Nephron progenitor cell (in vitro differentiated cells): ENCODE data around the gene SPAG9.

ENCODE experiments used
- DNase-seq: peaks from one replicate; pipeline ENCODE4 v3.0.0; 2021
- H3K27ac Mint-ChIP-seq: 2 replicates; pipeline ENCODE4 v1.8.0; 2021; ENCODE audit warnings: mild to moderate bottlenecking, moderate library complexity, mixed read lengths
- H3K27me3 Mint-ChIP-seq: 2 replicates; pipeline ENCODE4 v1.8.0; 2021; ENCODE audit warnings: mild to moderate bottlenecking, low read depth, mixed read lengths; ENCODE audit not compliant: poor library complexity
- H3K36me3 Mint-ChIP-seq: 2 replicates; pipeline ENCODE4 v1.8.0; 2021; ENCODE audit warnings: low read depth, mixed read lengths
- H3K4me1 Mint-ChIP-seq: 2 replicates; pipeline ENCODE4 v1.8.0; 2021; ENCODE audit warnings: mixed read lengths
- H3K4me3 Mint-ChIP-seq: 2 replicates; pipeline ENCODE4 v1.8.0; 2021; ENCODE audit warnings: mild to moderate bottlenecking, moderate library complexity, mixed read lengths
- H3K9me3 Mint-ChIP-seq: 2 replicates; pipeline ENCODE4 v1.8.0; 2021; ENCODE audit warnings: mild to moderate bottlenecking, moderate library complexity, mixed read lengths
- TF ChIP-seq, protein P1 (sequence below): fragments of 200-600 bp; sonication (generic); IDR thresholded peaks from 2 replicates; pipeline ENCODE4 v1.5.0; 2021; ENCODE audit warnings: antibody characterized with exemption

The SPAG9 gene

DNA sequence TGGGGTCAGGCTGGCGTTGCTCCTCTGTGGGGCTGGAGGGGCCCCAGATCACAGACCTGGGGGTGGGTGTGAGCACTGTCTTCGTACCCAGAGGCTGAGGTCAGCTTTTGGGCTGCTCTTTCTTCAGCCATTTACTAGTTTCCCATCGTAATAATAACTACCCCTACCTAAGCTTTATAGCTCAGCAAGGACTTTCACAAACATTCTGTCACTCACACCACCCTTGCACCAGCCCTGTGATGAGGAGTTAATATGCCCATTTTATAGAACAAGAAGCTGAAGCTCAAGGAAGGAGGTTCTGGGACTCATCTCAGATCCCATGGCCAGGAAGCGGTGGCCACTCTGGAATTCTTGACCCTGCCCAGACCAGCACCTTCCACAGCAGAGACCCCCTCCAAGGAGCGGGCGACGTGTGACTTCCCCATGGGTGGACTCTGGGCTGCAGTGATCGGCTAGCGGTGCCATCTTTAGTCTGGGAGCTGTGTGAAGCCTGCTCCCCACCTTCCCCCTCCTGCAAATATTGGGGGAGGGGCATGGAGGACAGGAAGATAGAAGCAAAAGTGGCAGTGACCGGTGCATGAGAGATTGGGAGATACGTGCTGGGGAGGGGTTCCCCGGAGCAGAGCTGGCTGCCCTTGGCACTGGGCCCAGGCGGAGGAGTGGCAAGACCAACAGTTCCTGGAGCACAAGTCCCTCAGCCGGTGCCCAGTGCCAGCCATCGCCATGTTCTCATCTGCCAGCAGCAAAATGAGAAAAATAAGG lies 172.7 kb downstream of the SPAG9 start:
- H3K9me3 Mint-ChIP-seq = no peaks in the 10 kb centered on the region
- peaks cover 66% of the 10 kb centered on the region for H3K4me1 Mint-ChIP-seq
- TF ChIP-seq, protein P1, sequence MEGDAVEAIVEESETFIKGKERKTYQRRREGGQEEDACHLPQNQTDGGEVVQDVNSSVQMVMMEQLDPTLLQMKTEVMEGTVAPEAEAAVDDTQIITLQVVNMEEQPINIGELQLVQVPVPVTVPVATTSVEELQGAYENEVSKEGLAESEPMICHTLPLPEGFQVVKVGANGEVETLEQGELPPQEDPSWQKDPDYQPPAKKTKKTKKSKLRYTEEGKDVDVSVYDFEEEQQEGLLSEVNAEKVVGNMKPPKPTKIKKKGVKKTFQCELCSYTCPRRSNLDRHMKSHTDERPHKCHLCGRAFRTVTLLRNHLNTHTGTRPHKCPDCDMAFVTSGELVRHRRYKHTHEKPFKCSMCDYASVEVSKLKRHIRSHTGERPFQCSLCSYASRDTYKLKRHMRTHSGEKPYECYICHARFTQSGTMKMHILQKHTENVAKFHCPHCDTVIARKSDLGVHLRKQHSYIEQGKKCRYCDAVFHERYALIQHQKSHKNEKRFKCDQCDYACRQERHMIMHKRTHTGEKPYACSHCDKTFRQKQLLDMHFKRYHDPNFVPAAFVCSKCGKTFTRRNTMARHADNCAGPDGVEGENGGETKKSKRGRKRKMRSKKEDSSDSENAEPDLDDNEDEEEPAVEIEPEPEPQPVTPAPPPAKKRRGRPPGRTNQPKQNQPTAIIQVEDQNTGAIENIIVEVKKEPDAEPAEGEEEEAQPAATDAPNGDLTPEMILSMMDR = no peak
- no peaks in the 10 kb centered on the region for H3K36me3 Mint-ChIP-seq
- DNase-seq = no peak
- peaks cover 7% of the 10 kb centered on the region for H3K27me3 Mint-ChIP-seq
- H3K4me3 Mint-ChIP-seq = no peak overlapping the region
- H3K27ac Mint-ChIP-seq = peak overlapping the region; percentile 15

DNA sequence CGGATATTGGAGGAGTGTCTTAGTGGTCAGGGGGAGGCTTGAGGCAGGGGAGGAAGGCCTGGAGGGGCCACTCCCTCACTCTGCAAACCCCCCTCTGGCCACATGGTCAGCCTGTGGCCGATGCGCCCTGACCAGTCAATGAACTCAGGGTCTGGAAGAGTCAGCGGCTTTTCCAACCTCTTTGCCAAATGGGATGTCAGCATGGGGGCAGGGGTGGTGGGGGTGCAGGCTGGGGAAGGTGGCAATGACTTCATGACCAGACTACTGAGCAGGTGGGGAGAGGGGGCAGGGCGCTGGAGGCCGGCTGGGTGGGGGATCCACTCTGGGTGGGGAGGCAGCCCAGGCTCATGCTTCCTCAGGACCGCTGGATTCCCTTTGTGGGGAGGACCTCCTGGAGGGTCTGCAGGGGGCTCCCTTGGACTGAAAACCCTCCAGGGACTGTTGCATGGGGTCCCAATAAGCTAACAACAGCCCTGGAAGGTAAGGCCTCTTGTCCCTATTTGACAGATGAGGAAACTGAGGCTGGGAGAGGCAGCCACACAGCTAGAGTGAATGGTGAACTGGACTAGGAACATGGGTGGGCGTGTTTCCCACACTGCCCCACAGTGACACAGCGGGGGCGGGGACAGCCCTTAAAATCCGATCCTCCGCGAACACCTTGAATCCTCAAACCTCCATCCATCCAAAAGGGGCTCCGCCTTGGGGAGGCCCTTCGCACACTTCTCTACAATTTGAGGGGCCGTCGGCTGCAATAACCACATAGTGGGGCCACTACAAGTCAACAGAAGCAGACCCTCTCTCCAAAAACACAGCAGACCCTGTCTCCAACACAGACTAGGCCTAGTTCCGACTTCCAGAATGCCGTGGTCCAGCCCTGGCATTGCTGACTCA lies 173.5 kb downstream of the SPAG9 start:
- Mint-ChIP-seq H3K27me3 (peaks cover 8% of the 10 kb centered on the region), H3K4me3 (no peak overlapping the region), H3K36me3 (no peaks in the 10 kb centered on the region), H3K27ac (no peak overlapping the region), H3K4me1 (peaks cover 72% of the 10 kb centered on the region), H3K9me3 (no peaks in the 10 kb centered on the region)
- no peak for DNase-seq
- TF ChIP-seq, protein P1 = no peak

DNA sequence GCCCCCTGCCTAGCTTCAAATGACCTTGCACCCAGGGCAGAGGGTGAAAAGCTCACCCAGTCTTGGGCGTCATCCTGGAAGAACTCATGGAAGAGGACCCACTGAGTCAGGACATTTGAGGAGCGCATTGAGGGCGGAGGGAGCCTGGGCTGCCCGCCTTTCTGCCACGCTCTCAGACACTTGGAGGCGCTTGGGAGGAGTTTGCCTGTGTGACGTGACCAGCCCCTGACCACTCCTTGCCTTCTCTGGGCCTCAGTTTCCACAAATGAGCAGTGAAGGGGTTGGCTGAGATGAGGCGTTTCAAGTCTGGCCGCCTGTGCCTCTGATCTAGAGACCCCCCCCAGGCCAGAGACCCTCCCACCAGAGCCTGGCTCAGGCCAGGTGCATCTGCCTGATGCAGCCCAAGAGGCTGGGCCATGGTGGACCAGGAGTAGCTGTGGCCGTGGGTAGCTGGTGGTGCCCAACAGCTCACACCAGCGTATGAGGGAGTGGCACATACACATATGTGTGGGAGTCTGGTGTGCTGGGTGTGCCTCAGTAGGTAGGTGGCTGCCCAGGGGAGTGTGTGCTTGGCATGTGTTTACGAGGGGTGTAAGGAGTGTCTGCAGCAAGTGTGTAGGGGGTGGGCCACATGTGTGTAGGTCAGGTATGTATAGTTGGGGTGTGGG lies 174.3 kb downstream of the SPAG9 start:
- no peak overlapping the region for H3K27ac Mint-ChIP-seq
- H3K4me1 Mint-ChIP-seq = peaks cover 74% of the 10 kb centered on the region
- H3K27me3 Mint-ChIP-seq = peaks cover 13% of the 10 kb centered on the region
- DNase-seq = no peak
- H3K36me3 Mint-ChIP-seq = no peaks in the 10 kb centered on the region
- TF ChIP-seq, protein P1 = no peak
- H3K4me3 Mint-ChIP-seq = no peak overlapping the region
- H3K9me3 Mint-ChIP-seq = no peaks in the 10 kb centered on the region

DNA sequence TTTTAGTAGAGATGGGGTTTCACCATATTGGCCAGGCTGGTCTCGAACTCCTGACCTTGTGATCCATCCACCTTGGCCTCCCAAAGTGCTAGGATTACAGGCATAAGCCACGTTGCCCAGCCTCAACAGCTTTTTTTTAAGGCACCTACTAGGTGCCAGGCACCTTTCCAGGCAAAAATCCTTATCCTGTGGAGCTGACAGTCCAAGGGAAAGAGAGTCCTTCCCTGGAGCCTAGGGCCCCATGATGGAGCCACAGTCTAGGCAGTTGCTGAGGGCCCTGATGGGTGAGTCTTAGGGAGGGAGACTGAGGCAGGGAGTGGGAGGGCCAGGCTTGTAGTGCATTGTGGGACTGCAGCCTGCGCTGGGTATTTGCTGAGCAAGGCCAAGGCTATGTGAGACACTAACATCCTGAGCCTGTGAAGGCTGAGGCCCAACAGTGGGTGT lies 174.9 kb downstream of the SPAG9 start:
- no peak for DNase-seq
- TF ChIP-seq, protein P1 = no peak
- H3K36me3 Mint-ChIP-seq = no peaks in the 10 kb centered on the region
- no peak overlapping the region for H3K4me3 Mint-ChIP-seq
- no peaks in the 10 kb centered on the region for H3K9me3 Mint-ChIP-seq
- peaks cover 13% of the 10 kb centered on the region for H3K27me3 Mint-ChIP-seq
- peaks cover 72% of the 10 kb centered on the region for H3K4me1 Mint-ChIP-seq
- no peak overlapping the region for H3K27ac Mint-ChIP-seq

DNA sequence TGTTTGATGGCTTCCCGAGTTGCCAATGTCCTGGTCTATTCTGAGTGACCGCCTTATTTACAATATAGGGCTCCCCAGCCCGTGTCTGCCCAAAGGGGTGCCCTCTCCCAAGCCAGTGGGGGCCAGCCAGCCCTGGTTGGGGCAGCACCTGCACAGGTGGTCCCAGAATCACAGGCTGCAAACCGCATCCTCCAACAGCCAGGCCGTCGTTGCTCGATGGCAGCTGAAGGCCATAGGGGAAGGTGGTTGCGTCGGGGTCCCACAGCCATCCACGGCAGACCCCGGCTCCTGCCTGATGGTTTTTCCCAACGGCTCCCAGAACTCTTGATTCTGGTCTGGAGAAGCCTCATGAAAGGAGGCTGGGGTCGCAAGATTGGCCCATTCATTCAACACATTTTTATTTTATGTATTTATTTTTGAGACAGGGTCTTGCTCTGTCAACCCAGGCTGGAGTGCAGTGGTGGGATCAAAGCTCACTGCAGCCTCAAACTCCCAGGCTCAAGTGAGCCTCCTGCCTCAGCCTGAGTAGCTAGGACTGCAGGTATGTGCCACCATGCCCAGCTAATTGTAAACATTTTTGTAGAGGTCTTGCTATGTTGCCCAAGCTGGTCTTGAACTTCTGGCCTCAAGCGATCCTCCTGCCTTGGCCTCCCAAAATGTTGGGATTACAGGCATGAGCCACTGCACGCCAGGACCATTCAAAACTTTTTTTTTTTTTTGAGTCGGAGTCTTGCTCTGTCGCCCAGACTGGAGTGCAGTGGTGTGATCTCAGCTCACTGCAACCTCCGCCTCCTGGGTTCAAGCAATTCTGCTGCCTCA lies 175.6 kb downstream of the SPAG9 start:
- H3K4me3 Mint-ChIP-seq = no peak overlapping the region

More for the DNA sequence above, 175.6 kb downstream of the SPAG9 start:
- DNase-seq = no peak
- Mint-ChIP-seq H3K9me3 (no peaks in the 10 kb centered on the region), H3K27ac (no peak overlapping the region), H3K36me3 (no peaks in the 10 kb centered on the region), H3K4me1 (peaks cover 72% of the 10 kb centered on the region), H3K27me3 (peaks cover 13% of the 10 kb centered on the region)
- TF ChIP-seq, protein P1 = no peak
